ENCODE data around the gene APBB2.

DNA sequence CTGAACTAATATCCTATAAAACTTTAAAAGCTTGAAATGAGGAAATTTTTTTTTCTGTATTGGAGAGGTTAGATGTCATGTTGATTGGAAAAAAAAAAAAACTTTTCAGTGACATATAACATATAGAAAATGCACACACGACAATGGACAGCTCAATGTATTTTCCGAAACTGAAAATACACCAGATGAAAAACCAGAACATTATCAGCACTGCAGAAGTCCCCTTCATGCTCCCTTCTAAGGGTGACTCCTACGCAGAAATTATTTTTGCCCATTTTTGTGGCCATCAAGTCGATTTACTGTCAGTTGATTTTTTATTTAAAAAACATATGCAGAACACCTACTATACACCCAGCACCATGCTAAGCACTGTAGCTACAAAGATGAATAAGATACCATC lies 148.3 kb downstream of the APBB2 start:
- TF ChIP-seq, protein P1, sequence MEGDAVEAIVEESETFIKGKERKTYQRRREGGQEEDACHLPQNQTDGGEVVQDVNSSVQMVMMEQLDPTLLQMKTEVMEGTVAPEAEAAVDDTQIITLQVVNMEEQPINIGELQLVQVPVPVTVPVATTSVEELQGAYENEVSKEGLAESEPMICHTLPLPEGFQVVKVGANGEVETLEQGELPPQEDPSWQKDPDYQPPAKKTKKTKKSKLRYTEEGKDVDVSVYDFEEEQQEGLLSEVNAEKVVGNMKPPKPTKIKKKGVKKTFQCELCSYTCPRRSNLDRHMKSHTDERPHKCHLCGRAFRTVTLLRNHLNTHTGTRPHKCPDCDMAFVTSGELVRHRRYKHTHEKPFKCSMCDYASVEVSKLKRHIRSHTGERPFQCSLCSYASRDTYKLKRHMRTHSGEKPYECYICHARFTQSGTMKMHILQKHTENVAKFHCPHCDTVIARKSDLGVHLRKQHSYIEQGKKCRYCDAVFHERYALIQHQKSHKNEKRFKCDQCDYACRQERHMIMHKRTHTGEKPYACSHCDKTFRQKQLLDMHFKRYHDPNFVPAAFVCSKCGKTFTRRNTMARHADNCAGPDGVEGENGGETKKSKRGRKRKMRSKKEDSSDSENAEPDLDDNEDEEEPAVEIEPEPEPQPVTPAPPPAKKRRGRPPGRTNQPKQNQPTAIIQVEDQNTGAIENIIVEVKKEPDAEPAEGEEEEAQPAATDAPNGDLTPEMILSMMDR (IDR thresholded peaks at IDR 0.05; ENCODE audit: low read length): no peak
- no peak for TF ChIP-seq EZH2 (IDR thresholded peaks at IDR 0.05; ENCODE audit: borderline replicate concordance, low read length)

Data from OCI-LY1 (cell line).